ENCODE results near the gene DNAH14.

Gene DNAH14

DNA sequence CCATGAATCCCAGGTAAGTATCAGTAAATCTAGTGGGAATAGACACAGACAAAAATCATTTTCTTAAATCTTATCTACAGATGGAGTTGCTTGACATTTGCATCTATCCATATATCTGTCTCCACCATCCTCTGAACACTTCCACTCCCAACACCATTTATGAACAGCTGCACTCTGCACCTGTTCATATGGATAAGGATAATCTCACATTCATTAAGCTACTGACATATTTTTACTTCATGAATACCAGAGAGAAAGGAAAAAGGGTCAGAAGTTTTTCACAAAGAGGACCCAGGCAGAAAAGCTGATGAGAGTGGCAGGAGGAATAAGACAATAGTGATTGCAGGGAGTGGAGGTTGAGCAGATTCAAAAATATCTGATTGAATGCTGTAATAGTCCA lies 222.6 kb downstream of the DNAH14 start:
- H2AFZ ChIP-seq (ENCODE audit: low read length), result no peak overlapping the region
- no peaks in the 10 kb centered on the region for H3K27me3 ChIP-seq (replicated peaks; ENCODE audit: insufficient read depth, low read length)
- no peak for TF ChIP-seq EZH2 (optimal IDR thresholded peaks at IDR 0.05; ENCODE audit: low read depth, low read length)
- TF ChIP-seq EZH2phosphoT487 (IDR thresholded peaks at IDR 0.05; ENCODE audit: low read length), result no peak
- TF ChIP-seq, protein P1, sequence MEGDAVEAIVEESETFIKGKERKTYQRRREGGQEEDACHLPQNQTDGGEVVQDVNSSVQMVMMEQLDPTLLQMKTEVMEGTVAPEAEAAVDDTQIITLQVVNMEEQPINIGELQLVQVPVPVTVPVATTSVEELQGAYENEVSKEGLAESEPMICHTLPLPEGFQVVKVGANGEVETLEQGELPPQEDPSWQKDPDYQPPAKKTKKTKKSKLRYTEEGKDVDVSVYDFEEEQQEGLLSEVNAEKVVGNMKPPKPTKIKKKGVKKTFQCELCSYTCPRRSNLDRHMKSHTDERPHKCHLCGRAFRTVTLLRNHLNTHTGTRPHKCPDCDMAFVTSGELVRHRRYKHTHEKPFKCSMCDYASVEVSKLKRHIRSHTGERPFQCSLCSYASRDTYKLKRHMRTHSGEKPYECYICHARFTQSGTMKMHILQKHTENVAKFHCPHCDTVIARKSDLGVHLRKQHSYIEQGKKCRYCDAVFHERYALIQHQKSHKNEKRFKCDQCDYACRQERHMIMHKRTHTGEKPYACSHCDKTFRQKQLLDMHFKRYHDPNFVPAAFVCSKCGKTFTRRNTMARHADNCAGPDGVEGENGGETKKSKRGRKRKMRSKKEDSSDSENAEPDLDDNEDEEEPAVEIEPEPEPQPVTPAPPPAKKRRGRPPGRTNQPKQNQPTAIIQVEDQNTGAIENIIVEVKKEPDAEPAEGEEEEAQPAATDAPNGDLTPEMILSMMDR (IDR thresholded peaks at IDR 0.05; ENCODE audit: low read length), result no peak
- no peaks in the 10 kb centered on the region for H3F3A ChIP-seq (ENCODE audit: insufficient read depth, low read length)
- H3K9ac ChIP-seq (ENCODE audit: low read length), result no peak overlapping the region
- no peaks in the 10 kb centered on the region for H3K9me2 ChIP-seq (replicated peaks; ENCODE audit: insufficient read depth, low read length)
- H3K4me3 ChIP-seq (ENCODE audit: low read length), result no peak overlapping the region
- DNase-seq, result no peak
- no peaks in the 10 kb centered on the region for H3K9me3 ChIP-seq (replicated peaks; ENCODE audit: insufficient read depth, low read length)
- no peaks in the 10 kb centered on the region for H3K79me2 ChIP-seq (ENCODE audit: low read length)
- H3K4me2 ChIP-seq (ENCODE audit: low read depth, low read length), result no peak overlapping the region
- no peaks in the 10 kb centered on the region for H4K20me1 ChIP-seq (ENCODE audit: insufficient read depth, low read length)
- H3K36me3 ChIP-seq (replicated peaks; ENCODE audit: insufficient read depth, low read length), result no peaks in the 10 kb centered on the region
- no peak overlapping the region for H3K27ac ChIP-seq (ENCODE audit: low read length)
- H3K4me1 ChIP-seq (ENCODE audit: low read length), result no peaks in the 10 kb centered on the region

DNA sequence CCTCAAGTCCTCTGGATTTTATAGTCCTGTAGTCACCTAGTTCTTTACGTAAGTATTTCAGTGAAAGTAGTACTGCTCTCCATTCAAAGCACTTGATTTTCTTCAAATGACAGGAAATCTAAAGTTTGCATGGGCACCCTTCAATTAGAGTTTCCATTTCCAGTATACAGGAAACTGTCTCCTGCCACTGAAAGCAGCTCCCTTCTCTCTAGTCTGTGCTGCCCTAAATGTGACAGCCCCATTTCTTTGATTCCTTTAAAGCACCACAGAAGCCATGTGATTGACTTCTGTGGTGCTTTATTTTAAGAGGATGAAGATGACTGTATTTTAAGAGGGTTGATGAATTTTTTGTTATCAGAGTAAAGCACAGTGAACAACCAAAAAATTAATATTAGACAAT lies 226.1 kb downstream of the DNAH14 start:
- H3K27me3 ChIP-seq (replicated peaks; ENCODE audit: insufficient read depth, low read length), result no peaks in the 10 kb centered on the region
- H3K27ac ChIP-seq (ENCODE audit: low read length), result no peak overlapping the region
- no peak overlapping the region for H3K9ac ChIP-seq (ENCODE audit: low read length)
- H3K36me3 ChIP-seq (replicated peaks; ENCODE audit: insufficient read depth, low read length), result no peaks in the 10 kb centered on the region
- H3K9me3 ChIP-seq (replicated peaks; ENCODE audit: insufficient read depth, low read length), result no peaks in the 10 kb centered on the region
- H4K20me1 ChIP-seq (ENCODE audit: insufficient read depth, low read length), result no peaks in the 10 kb centered on the region
- H3K4me1 ChIP-seq (ENCODE audit: low read length), result no peaks in the 10 kb centered on the region
- no peak overlapping the region for H3K4me2 ChIP-seq (ENCODE audit: low read depth, low read length)
- no peaks in the 10 kb centered on the region for H3K79me2 ChIP-seq (ENCODE audit: low read length)
- no peak overlapping the region for H2AFZ ChIP-seq (ENCODE audit: low read length)
- H3K9me2 ChIP-seq (replicated peaks; ENCODE audit: insufficient read depth, low read length), result no peaks in the 10 kb centered on the region
- no peak for TF ChIP-seq EZH2phosphoT487 (IDR thresholded peaks at IDR 0.05; ENCODE audit: low read length)
- TF ChIP-seq EZH2 (optimal IDR thresholded peaks at IDR 0.05; ENCODE audit: low read depth, low read length), result no peak
- TF ChIP-seq, protein P1 (IDR thresholded peaks at IDR 0.05; ENCODE audit: low read length), result no peak
- H3F3A ChIP-seq (ENCODE audit: insufficient read depth, low read length), result no peaks in the 10 kb centered on the region
- no peak for DNase-seq
- no peak overlapping the region for H3K4me3 ChIP-seq (ENCODE audit: low read length)

DNA sequence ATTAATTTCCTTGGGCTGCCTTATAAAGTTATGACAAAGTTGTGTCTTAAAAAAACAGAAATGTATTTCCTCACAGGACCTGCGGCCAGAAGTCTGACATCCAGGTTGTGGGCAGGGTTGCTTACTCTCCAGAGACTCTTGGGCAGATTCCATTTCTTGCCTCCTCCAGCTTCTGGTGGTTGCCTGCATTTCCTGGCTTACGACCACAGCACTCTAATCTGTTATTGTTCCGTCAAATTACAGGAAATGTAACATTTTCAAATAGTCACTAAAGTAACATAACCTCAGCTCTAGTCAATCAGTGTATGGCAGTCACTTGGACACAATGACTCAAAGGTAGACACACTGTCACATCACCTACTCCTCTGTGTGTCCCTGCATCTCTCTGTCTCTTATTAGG lies 226.8 kb downstream of the DNAH14 start:
- no peak for DNase-seq
- Histone ChIP-seq H3K4me2 (ENCODE audit: low read depth, low read length) (no peak overlapping the region), H3K9me2 (replicated peaks; ENCODE audit: insufficient read depth, low read length) (no peaks in the 10 kb centered on the region), H4K20me1 (ENCODE audit: insufficient read depth, low read length) (no peaks in the 10 kb centered on the region), H3K4me3 (ENCODE audit: low read length) (no peak overlapping the region), H3K9ac (ENCODE audit: low read length) (no peak overlapping the region), H3F3A (ENCODE audit: insufficient read depth, low read length) (no peaks in the 10 kb centered on the region), H2AFZ (ENCODE audit: low read length) (no peak overlapping the region), H3K9me3 (replicated peaks; ENCODE audit: insufficient read depth, low read length) (no peaks in the 10 kb centered on the region), H3K36me3 (replicated peaks; ENCODE audit: insufficient read depth, low read length) (no peaks in the 10 kb centered on the region), H3K79me2 (ENCODE audit: low read length) (no peaks in the 10 kb centered on the region), H3K27me3 (replicated peaks; ENCODE audit: insufficient read depth, low read length) (no peaks in the 10 kb centered on the region), H3K27ac (ENCODE audit: low read length) (no peak overlapping the region), H3K4me1 (ENCODE audit: low read length) (no peaks in the 10 kb centered on the region)
- TF ChIP-seq, protein P1 (IDR thresholded peaks at IDR 0.05; ENCODE audit: low read length), result no peak
- no peak for TF ChIP-seq EZH2phosphoT487 (IDR thresholded peaks at IDR 0.05; ENCODE audit: low read length)
- no peak for TF ChIP-seq EZH2 (optimal IDR thresholded peaks at IDR 0.05; ENCODE audit: low read depth, low read length)

All from MM.1S (cell line).